GM18505 (cell line): ENCODE results near the gene FCRLA.
"Not testable (repeated sequence)": the region's sequence is repeated elsewhere in the genome, so short reads cannot be mapped to it uniquely, and the experiment has no call there.

Experiments
- ATAC-seq: cut with Tn5 transposase; IDR thresholded peaks from one replicate; pipeline ENCODE4 v1.9.1; 2021; ENCODE audit not compliant: unreplicated experiment
- POLR2A ChIP-seq: IDR thresholded peaks from 4 replicates; pipeline ENCODE4 v1.6.1; 2011; ENCODE audit warnings: borderline replicate concordance; ENCODE audit not compliant: insufficient read depth, insufficient read length; ENCODE audit errors: extremely low read depth

Gene FCRLA

DNA sequence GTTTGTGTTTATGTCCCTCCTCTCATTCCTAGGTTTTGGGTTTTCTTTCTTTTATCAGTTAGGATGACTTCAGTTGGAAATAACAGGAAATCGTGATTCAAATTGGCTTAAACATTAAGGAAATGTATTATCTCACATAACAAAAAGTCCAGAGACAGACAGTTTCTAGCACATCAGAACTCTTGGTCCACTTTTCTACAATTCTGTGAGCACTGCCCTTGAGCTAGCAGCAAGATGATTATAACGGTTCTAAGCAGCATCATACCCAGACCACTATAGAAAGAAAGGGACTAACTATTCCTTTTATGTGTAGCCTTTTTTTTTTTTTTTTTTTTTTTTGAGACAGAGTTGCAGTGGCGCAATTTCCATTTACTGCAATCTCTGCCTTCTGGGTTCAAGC, 25.1 kb upstream of the FCRLA start:
- ATAC-seq = no peak
- no peak for TF ChIP-seq POLR2A

DNA sequence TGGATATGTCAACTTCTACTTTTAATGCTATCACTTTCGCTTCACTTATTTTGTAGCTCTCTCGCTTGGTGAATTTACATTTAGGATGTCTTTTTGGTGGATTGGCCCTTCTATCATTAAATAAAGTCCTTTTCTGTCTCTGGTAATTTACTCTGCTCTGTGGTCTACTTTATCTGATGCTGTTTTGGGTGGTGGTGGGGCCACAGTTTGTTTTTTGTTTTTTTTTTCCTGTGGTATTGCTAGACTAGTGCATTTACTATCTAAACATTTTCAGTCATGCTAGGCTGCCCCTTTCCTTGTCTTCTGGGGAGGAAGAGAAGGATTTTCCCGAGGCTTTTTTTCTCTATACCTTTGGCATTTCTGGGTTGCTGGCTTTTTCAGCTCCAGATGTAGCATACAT, 18.1 kb upstream of the FCRLA start:
- TF ChIP-seq POLR2A = no peak
- no peak for ATAC-seq

DNA sequence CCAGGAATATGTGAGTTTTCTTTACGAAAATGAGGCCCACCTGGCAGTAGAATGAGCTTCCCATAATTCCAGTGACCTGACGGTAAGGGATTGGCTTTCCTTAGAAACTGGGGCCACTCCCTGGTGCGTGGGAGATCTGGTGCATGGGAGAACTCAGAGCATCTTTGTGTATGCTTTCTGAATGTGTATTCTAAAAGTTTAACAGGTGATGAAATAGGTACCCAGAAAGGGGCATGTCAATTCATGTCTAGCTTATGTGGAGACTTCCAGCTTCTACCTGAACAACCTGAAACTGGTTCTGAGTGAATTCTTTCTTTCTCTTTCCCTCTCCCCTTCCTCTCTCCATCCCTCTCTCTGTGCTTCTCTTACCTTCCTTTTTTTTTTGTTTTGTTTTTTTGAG, 15.2 kb upstream of the FCRLA start:
- no peak for TF ChIP-seq POLR2A
- no peak for ATAC-seq

DNA sequence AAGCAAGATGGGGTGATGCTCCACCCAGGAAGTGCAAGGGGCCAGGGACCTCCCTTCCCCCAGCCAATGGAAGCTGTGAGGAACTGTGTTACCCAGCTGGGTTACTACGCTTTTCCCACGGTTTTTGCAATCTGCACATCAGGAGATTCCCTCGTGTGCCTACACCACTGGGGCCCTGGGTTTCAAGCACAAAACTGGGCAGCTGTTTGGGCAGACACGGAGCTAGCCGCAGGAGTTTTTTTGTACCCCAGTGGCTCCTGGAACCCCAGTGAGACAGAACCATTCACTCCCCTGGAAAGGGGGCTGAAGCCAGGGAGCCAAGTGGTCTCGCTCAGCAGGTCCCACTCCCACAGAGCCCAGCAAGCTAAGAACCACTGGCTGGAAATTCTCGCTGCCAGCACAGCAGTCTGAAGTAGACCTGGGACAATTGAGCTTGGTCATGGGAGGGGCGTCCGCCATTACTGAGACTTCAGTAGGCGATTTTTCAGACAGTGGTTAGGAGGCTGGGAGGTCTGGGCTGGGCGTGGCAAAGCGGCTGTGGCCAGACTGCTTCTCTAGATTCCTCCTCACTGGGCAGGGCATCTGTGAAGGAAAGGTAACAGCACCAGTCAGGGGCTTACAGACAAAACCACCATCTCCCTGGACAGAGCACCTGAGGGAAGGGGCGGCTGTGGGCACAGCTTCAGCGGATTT, 13.9 kb upstream of the FCRLA start:
- not testable (repeated sequence) for ATAC-seq

DNA sequence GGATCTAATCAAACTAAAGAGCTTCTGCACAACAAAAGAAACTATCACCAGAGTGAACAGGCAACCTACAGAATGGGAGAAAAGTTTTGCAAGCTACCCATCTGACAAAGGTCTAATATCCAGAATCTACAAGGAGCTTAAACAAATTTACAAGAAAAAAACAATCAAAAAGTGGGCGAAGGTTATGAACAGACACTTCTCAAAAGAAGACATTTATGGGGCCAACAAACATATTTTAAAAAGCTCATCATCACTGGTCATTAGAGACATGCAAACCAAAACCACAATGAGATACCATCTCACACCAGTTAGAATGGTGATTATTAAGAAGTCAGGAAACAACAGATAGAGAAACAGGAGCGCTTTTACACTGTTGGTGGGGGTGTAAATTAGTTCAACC, 8.7 kb upstream of the FCRLA start:
- ATAC-seq = not testable (repeated sequence)

DNA sequence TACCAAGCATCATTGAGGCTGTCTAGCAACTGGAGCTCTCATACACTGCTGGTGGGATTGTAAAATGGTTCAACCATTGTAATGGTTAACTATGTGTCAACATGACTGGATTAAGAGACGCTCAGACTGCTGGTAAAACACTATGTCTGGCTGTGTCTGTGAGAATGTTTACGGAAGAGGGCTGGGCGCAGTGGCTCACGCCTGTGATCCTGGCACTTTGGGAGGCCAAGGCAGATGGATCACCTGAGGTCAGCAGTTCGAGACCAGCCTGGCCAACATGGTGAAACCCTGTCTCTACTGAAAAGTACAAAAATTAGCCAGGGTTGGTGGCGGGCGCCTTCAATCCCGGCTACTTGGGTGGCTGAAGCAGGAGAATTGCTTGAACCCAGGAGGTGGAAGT, 4.8 kb upstream of the FCRLA start:
- ATAC-seq = no peak

DNA sequence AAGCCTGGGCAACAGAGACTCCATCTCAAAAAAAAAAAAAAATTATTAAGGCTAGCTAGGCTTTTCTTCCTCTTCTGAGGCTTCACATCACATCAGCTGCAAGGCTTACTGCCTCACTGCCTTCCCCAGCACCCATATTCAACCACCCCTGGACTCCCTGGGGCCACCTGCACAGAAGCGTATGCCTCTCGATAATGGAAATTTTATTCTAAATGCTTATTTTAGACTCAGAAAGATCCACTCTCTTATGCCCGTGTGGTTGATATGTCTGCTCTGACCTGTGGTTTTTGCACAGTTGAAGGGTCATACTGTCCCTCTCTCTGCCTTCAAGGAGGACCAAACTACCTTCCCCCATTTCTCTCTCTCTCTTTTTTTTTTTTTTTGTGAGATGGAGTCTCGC, 1.5 kb upstream of the FCRLA start:
- ATAC-seq = peak; percentile 40

More for the DNA sequence above, 4.8 kb upstream of the FCRLA start:
- no peak for TF ChIP-seq POLR2A

DNA sequence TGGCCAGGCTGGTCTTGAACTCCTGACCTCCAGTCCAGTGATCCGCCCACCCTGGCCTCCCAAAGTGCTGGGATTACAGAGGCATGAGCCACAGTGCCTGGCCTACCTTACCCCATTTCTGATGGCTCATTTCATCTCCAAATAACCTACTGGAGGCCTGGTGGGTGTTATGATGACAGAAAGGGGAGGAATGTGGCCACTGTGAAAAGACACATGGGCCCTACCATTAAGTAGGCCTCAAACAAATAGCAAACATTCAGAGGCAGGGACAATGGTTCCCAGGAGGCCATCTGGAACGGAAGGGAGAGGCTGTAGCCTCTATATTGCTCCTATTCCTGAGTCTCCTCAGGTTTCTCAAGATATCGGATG, 932 bp upstream of the FCRLA start:
- TF ChIP-seq POLR2A = no peak
- no peak for ATAC-seq

More for the DNA sequence above, 1.5 kb upstream of the FCRLA start:
- no peak for TF ChIP-seq POLR2A

DNA sequence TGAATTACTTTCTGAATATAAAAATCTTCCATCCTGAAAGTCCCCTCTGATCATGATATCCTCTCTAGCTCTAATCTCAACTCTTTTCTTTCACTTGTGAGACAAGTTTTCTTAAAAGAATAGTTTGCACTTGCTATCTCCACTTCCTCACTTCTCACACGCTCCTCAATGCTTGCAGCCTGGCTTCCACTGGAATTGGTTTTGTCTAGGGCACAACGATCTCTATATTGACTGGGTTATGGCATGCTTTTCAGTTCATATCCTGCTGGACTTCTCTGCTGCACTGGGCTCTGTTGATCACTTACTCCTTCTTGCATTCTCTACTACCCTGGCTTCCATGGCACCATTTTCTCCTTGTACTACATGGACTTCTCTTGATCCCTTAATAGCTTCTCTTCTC, 474 bp downstream of the FCRLA start:
- no peak for ATAC-seq
- no peak for TF ChIP-seq POLR2A

DNA sequence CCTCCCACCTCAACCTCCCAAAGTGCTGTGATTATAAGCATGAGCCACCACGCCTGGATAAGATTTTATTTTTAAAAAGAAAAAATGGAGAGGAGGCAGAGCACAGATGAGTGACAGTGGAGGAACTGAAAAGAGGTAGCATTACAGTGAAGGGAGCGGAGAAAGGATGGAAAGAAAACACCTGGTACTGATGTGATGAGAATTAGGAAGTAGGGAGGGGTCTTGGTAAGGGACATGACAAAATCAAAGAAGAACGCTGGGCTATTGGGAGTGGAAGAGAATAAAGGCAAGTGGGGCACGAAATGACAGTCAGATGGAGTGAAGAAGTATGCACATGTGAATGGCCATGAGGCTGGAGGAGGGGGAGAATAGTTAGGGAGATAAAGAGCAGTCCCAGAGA, 2.3 kb downstream of the FCRLA start:
- ATAC-seq = no peak
- TF ChIP-seq POLR2A = no peak

DNA sequence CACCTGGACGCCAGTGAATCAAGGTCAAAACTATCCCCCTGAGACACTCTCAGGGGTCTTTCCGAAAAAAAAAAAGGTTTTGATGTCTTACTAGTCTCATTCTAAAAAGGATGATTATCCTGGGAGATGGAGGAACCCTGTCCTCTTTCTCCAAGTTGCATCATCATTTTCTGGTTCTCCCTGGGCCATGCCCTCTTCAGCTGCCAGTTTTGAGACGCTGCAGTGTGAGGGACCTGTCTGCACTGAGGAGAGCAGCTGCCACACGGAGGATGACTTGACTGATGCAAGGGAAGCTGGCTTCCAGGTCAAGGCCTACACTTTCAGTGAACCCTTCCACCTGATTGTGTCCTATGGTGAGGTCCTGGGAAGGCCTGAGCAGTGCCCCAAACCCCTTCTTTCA, 3.5 kb downstream of the FCRLA start:
- ATAC-seq = no peak
- TF ChIP-seq POLR2A = no peak

DNA sequence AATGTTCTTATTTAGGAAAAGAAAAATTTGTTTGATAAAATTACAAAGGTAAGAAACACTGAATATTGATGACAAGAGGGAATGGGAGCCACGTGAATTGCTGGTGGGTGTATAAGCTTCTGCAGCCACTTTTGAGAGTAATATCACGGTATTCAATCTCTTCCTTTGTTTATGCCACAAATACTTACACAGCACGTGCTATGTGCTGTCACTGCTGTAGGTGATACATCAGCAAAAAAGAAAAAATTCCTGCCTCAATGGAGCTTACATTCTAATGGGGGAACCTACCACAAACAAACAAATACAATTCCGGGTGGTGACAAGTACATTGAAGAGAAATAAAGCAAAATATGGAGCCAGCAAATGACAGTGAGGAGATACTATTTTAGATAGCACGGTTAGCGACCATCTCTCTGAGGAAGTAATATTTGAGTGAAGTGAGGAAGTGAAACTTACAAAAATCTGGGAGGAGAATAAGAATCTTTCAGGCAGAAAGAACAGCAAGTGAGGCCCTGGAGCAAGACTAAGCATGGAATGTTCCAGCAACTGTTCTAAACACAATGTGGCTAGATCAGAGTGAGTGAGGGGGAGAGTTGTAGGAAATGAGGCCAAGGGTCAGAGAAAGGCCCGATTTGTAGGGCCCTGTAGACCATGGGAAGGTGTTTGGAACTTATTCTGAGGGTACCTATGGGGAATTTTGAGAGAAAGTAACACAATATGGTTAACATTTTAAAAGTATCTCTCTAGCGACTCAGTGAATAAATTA, 11.7 kb downstream of the FCRLA start:
- no peak for TF ChIP-seq POLR2A
- ATAC-seq = peak; percentile 55

DNA sequence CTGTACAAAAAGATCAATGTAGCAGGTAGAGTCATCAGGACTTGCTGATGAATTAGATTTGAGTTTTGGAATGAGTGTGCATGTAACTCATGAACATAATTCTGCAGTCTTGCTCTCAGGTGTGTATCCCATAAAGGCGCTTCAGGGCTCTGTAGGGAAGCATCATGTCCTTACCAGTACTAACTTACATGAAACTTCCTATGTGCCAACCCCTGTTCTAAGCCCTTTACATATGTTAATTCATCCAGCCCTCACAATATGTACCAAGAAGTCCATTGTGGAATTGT, 12.2 kb downstream of the FCRLA start:
- peak; percentile 29 for ATAC-seq
- TF ChIP-seq POLR2A = no peak

DNA sequence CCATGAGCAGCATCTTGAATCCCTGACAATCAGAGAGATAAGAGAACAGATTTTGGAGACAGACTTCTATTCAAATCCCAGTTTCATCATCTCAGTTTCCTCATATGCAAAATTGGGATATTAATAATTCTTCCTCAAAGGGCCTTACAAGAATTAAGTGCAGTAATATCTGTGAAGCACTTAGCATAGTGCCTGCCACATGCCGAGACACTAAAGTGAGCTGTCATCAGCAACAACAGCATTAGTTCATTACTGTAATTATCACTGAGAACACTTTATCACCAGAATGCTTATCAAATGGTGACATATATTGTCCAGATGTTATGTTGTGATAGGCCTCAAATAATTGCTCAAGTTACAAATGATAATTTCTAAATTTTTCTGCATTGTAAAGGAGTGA, 13.4 kb downstream of the FCRLA start:
- no peak for ATAC-seq
- no peak for TF ChIP-seq POLR2A
